HG03159 (cell line): ENCODE results near the gene TTLL8.

Experiments
- ATAC-seq: cut with Tn5 transposase; IDR thresholded peaks from one replicate; pipeline ENCODE4 v1.9.1; 2021; ENCODE audit warnings: mild to moderate bottlenecking, moderate library complexity; ENCODE audit not compliant: unreplicated experiment

TTLL8 gene

DNA sequence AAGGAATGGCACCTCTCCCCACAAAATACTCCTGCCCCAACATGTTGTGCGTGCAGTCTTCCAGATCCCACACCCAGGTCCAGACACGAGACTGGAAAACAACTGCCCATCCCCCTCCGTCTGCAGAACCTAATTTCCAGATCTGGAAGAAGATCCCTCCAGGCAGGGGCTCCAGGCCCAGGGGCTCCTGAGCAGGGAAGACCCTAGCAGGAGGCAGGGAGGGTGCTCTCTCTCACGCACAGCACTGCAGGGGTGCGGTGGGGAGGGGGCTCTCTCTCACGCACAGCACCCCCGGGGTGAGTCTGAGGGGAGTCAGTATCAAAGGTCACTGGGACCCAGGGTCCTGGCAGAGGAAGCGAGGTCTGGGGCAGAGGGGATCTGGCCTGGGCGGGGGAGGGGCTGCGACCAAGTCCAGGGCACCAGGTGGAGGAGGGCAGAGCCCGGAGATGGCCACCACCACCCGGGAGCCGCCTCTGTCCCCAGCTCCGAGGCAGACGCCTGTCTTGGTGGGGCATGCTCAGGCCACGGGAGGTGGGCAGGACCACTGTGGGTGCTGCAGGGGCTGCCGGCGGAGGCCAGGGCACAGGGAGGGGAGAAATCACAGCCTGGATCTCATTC lies 25.5 kb upstream of the TTLL8 start:
- ATAC-seq = no peak

GRCh38 chr22:50082961-50083461 lies 24.9 kb upstream of the TTLL8 start:
- no peak for ATAC-seq

DNA sequence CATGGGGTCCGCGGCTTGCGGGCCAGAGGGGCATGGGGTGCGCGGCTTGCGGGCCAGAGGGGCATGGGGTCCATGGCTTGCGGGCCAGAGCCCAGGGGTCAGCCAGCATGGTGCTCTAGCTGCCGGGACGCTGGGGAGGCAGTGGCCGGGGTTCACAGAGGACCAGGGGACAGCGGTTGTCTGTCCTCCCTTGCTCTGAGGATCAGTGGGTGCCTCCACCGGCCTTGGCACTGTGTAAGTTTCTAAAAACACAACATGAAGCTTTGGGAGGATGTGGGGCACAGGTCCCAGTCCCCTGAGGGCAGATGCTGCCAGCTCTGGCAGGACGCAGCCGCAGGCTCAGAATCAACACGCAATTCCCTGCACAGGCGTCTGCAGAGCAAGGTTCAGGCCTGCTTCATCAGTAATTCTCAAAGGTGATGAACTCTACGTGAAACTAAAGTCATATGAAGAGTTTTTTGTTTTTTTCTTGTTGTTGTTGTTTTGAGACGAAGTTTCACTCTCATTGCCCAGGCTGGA lies 24.2 kb upstream of the TTLL8 start:
- ATAC-seq = no peak

- ATAC-seq = no peak
These were observed 23.5 kb upstream of the TTLL8 start for GRCh38 chr22:50081426-50082196.

DNA sequence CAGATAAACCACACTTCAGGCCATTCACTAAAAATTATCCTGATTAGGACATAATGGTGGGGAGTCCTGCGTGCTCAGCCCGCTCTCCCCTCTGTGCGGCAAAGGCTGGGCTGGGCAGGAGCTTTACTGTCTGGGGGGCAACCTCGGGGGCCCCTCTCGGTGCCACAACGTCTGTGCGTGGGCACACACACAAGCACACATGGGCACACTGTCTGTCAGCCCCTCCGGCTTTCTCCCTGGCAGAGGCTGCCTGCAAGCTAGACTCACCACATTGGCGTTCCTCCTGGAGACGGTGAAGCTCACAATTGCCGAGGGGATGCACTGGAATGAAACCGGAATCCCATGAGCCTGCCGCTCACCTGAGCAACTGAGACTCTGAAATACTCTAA lies 22.0 kb upstream of the TTLL8 start:
- ATAC-seq = no peak

GRCh38 chr22:50078761-50079160 lies 20.7 kb upstream of the TTLL8 start:
- ATAC-seq = no peak

DNA sequence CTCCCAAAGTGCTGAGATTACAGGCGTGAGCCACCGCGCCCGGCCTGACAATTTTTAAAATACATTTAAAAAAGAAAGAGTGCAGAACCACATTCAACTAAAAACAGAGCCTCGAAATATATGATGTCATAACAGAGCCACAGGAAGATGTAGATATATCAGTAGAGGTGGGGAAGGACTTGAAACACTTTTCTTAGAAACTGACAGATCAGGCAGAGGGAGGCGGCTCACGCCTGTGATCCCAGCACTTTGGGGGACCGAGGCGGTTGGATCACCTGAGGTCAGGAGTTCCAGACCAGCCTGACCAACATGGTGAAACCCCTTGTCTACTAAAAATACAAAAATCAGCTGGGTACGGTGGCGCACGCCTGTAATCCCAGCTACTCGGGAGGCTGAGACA lies 20.1 kb upstream of the TTLL8 start:
- no peak for ATAC-seq

DNA sequence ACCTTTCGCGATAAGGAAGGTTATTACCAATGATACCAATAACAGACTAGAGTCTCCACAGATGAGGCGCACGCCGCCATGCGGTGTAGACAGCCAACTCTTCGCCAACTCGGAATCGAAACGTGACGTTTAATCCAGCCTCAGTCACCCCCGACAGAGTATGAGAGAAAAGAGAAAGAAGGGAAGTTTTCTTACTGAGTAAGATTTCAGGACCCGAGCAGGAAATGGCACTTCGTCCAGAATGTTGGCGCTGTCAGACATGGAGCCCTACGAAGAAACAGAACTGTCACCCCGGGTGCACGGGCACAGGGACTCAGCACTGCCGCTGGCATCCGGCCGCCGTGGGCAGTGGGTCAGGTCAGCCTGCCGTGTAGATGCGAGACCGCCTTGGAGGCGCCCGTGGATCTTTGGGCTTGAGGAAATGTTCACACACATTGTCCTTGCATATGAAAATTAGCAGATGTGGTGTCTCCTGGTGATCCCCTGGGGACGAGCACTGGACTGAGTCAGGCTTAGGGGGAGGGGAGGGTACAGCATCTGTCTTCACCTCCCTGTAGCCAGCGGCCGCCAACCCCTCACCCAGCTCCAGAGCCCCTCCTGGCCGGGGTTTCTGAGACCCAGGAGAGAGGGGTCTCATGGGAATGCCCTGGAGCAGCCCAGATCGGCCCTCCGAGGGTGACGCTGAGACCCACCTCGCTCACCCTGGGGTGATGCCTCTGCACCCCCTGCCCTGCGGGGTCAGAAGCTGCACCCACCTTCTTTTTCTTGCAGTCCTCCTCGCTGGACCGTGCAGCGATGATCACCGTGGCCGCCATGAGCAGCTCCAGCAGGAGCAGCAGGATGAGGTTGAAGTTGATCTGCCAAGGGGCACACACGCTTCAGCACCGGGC lies 18.8 kb upstream of the TTLL8 start:
- ATAC-seq = no peak

GRCh38 chr22:50074551-50075530 lies 16.7 kb upstream of the TTLL8 start:
- ATAC-seq = no peak

DNA sequence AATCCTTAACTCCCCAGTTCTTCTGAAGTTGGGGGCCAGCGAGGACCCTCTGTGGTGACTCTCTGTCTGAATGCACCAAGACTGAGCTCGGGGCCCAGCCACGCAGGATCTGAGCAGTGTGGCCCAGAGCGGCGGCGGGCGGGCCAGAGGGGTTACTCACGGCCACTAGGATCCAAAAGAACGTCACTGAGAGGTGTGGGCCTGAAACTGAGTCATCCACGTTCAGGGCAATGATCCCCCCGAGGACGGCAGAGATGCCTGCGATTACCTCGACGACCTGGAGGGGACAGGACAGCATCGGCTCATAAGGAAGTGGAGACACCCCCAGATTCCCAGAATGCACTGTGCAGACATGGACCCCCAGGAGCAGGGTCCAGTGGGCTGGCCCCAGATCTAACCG lies 16.0 kb upstream of the TTLL8 start:
- ATAC-seq = no peak

DNA sequence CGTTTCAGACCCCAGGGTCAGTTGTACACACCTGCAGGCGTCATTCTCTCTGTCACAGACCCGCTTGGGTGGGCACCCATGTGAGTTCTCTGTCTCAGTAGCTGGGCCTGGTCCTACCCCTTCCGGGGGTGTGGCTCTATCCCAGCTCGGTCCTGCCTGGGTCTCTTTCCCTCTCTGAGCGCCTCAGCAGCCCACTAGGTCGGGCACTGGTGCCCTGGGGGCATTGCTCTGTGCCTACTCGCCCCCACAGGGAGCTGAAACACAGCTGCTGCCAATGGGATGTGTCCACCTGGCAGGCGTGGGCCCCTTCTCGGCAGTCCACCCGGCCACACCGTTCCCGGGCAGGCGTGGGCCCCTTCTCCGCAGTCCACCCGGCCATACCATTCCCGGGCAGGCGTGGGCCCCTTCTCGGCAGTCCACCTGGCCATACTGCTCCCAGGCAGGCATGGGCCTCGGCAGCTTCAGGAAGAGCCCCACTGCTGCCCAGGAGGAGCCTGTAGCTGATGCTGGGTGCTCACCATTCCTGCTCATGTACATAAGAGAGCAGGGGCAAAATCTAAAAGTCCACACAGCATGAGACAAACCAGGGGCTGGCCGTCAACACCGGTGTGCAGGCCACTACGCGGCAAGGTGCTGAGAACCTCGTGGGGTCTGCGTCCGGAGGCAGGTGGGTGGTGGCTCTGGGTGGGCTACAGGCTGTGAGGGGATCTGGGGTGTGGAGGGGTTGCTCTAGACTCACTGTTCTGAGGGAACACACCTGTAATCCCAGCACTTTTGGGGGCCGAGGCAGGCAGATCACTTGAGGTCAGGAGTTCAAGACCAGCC lies 14.8 kb upstream of the TTLL8 start:
- no peak for ATAC-seq

- ATAC-seq = no peak
These were observed 14.1 kb upstream of the TTLL8 start for GRCh38 chr22:50072167-50072555.

DNA sequence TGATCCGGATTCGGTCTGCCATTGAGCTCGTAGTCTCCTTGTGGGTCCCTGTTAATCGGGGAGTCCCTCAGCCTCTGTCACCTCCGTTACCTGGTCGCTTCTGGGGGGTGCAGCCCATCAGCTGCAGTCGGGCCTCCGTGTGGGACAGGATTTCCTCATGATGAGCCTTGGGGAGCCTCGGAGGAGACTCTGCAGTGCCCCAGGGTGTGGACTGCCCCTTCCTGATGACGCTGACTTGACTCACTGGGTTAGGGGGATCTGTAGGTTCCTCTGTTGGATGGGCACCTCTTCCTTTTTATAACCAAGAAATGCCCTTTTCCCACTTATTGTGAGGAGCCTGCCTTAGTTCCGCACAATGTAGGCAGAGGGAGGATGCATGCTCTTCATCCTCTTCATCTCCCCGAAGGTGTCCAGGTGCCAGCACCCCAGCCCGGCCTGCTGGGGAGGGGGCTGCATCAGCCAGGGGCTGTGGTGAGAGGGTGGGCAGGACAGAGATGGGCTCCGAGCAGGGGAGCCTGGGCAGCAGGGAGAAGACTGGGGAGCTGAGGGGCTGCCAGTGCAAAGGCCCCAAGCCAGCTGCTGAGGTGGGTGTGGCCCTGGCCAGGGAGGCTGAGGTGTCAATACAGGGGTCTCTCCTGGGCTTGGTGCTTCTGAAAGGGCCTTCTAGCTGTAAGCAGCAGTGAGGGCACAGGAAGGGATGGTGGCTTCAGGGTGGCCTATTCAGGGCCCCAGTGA lies 13.5 kb upstream of the TTLL8 start:
- no peak for ATAC-seq

DNA sequence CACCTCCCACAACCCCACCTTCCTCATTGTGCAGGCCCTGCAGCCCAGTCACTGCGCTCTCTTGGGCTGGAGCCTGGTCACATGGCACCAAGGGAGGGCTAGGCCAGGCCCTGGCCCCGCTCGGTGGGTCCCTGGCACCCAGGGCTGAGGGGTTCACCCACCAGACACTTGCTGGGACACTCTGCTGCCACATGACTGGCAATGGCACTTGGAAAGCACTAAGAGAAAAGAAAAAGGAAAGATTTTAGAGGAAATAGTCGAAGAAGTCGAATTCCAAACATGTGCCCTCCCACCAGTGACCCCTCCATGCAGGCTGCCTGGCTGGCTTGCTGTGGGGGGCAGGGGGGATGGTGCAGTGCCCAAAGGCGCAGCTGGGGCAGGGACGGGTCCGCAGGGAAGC lies 12.3 kb upstream of the TTLL8 start:
- ATAC-seq = no peak

- ATAC-seq = no peak
These were observed 10.0 kb upstream of the TTLL8 start for GRCh38 chr22:50068096-50068495.

GRCh38 chr22:50067244-50067643 lies 9.1 kb upstream of the TTLL8 start:
- no peak for ATAC-seq

GRCh38 chr22:50064453-50064852 lies 6.4 kb upstream of the TTLL8 start:
- ATAC-seq = no peak

DNA sequence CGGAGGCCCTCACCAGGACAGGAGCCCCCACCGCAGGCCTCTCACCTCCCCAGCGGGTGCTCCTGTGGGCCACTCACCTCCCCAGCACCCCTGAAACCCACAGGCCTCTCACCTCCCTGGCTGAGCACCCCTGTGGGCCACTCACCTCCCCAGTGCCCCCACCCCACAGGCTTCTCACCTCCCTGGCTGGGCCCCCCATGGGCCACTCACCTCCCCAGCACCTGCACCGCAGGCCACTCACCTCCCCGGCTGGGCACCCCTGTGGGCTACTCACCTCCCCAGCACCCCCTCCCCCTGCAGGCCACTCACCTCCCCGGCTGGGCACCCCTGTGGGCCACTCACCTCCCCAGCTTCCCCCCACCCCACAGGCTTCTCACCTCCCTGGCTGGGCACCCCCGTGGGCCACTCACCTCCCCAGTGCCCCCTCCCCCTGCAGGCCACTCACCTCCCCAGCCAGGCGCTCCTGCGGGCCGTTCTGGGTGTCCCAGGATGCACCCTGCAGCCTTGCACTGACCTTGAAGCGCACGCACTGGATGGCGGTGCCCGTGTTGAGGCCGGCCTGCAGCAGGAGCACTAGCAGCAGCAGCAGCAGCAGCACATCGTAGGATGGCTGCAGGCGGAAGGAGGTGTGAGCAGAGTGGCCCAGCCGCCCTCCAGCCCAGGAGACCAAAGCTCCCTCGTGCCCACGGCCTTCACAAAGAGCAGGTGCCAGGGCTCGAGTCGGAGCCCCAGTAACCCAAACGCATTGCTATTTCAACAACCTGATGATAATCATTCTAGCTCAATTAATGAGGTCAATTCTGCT lies 5.7 kb upstream of the TTLL8 start:
- no peak for ATAC-seq
